Lung (tissue), 12 donors: ENCODE measurements around the gene LRP5. TPM values are rescaled to one million over a fixed set of nuclear protein-coding genes. Genes with fewer than 3 reads are reported as not detected.

Experiments
- ATAC-seq: fragments of 200-7000 bp; cut with Tn5 transposase; one replicate; pipeline ENCODE4 v1.9.1; 2020; ENCODE audit warnings: moderate number of reproducible peaks; ENCODE audit not compliant: insufficient read depth, low FRiP score
- DNase-seq, 3 donors: peaks; one replicate each; pipeline ENCODE4 v3.0.0-alpha.2; 2013 to 2017
- H3K27ac ChIP-seq, 2 donors: one replicate each; pipeline ENCODE4 v1.5.1; 2013; ENCODE audit warnings: mild to moderate bottlenecking in 2 of 2, moderate library complexity in 2 of 2, control low read depth in 1 of 2, inconsistent platforms in 1 of 2, low read depth in 1 of 2, low read length in 1 of 2
- H3K27me3 ChIP-seq, 3 donors: one replicate each; pipeline ENCODE4 v1.5.1; 2013; ENCODE audit warnings: low read length in 2 of 3; ENCODE audit not compliant: control insufficient read depth in 3 of 3, insufficient read depth in 3 of 3
- H3K36me3 ChIP-seq, 4 donors: one replicate each; pipeline ENCODE4 v1.5.1; 2013; ENCODE audit warnings: low read length in 4 of 4, mild to moderate bottlenecking in 1 of 4, moderate library complexity in 1 of 4; ENCODE audit not compliant: control insufficient read depth in 4 of 4, insufficient read depth in 4 of 4
- H3K4me1 ChIP-seq, 5 donors: one replicate each; pipeline ENCODE4 v1.5.1; 2013; ENCODE audit warnings: low read length in 5 of 5, mild to moderate bottlenecking in 2 of 5, moderate library complexity in 1 of 5; ENCODE audit not compliant: control insufficient read depth in 5 of 5, insufficient read depth in 5 of 5
- H3K4me3 ChIP-seq: one replicate; pipeline ENCODE4 v1.5.1; 2013; ENCODE audit warnings: mild to moderate bottlenecking, control low read depth, moderate library complexity
- H3K9ac ChIP-seq, 2 donors: one replicate each; pipeline ENCODE4 v1.5.1; 2013; ENCODE audit warnings: low read length in 2 of 2, control low read depth in 1 of 2; ENCODE audit not compliant: insufficient read depth in 1 of 2
- H3K9me3 ChIP-seq, 4 donors: one replicate each; pipeline ENCODE4 v1.5.1; 2013; ENCODE audit warnings: low read length in 3 of 4, mild to moderate bottlenecking in 1 of 4, moderate library complexity in 1 of 4; ENCODE audit not compliant: control insufficient read depth in 4 of 4, insufficient read depth in 3 of 4
- CTCF ChIP-seq: IDR thresholded peaks from 2 replicates; pipeline ENCODE4 v1.5.1; 2012; ENCODE audit warnings: mild to moderate bottlenecking; ENCODE audit errors: control extremely low read depth, extremely low read depth
- WGBS, 2 donors: extraction: QIAGEN DNeasy Blood & Tissue Kit; methylation state at CpG; one replicate each; pipeline ENCODE4 v1.1.7; 2013; 5-methylcytosine and 5-hydroxymethylcytosine counted together
- polyA plus RNA-seq, 2 donors: library from polyadenylated mRNA; stranded (reverse); fragments of 200-250 nt; gene quantifications; one replicate each; pipeline ENCODE4 v1.2.1, GENCODE V29; 2013
- total RNA-seq, 2 donors: library from RNA; depleted of rRNA in 1 of 2; stranded (reverse); fragments of >200 nt in 1 of 2; gene quantifications; one replicate each; pipeline ENCODE4 v1.2.1, GENCODE V29; 2014 to 2021
- donor health status: control.
- donor health status: control.
- donor health status: Bipolar disorder and iron deficiency.
- donor health status: healthy.
- donor health status: DM: yes; HTN: yes; CAD: no.

LRP5 gene
- total and polyA plus RNA-seq, 4 donors = 33.7 to 76.4 (median 63.2) TPM

- peaks cover 7 to 34% (median 25%) of the 10 kb centered on the region in 5 donors for H3K4me1 ChIP-seq
- no peak for TF ChIP-seq CTCF
- H3K27ac ChIP-seq = peak overlapping the region; percentile 65 to 86
- DNase-seq (peak in 2 of 3 donors; percentile 39 to 50), ATAC-seq (no peak)
- H3K36me3 ChIP-seq = no peaks in the 10 kb centered on the region
- peak overlapping the region; percentile 70 for H3K4me3 ChIP-seq
- no peaks in the 10 kb centered on the region for H3K9me3 ChIP-seq
- 9 to 12% methylated on average over 19 of the region's 19 CpGs for WGBS, 2 donors
- peak overlapping the region; percentile 46 to 70 for H3K9ac ChIP-seq
- H3K27me3 ChIP-seq = no peaks in the 10 kb centered on the region
These were observed 1.3 kb downstream of the LRP5 start for GRCh38 chr11:68313574-68314202.

GRCh38 chr11:68314203-68315170, 2.1 kb downstream of the LRP5 start:
- no peak for TF ChIP-seq CTCF
- DNase-seq (peak; percentile 36 to 64 (median 57)), ATAC-seq (no peak)
- H3K36me3 ChIP-seq = no peaks in the 10 kb centered on the region
- WGBS, 2 donors = 13 to 15% methylated on average over 27 of the region's 27 CpGs
- H3K9ac ChIP-seq = peak overlapping the region; percentile 46 to 70
- H3K27me3 ChIP-seq = no peaks in the 10 kb centered on the region
- H3K9me3 ChIP-seq = no peaks in the 10 kb centered on the region
- peaks cover 7 to 34% (median 25%) of the 10 kb centered on the region in 5 donors for H3K4me1 ChIP-seq
- H3K27ac ChIP-seq = peak overlapping the region; percentile 65 to 86
- H3K4me3 ChIP-seq = peak overlapping the region; percentile 7

- peak; percentile 32 to 45 (median 36) for DNase-seq
- TF ChIP-seq CTCF = no peak
- 62 to 76% methylated on average over 19 of the region's 19 CpGs for WGBS, 2 donors
- no peaks in the 10 kb centered on the region for H3K9me3 ChIP-seq
- no peak for ATAC-seq
- H3K4me1 ChIP-seq = peaks cover 7 to 34% (median 25%) of the 10 kb centered on the region in 5 donors
- peak overlapping the region; percentile 65 to 86 for H3K27ac ChIP-seq
- no peaks in the 10 kb centered on the region for H3K27me3 ChIP-seq
- H3K4me3 ChIP-seq = no peak overlapping the region
- H3K36me3 ChIP-seq = no peaks in the 10 kb centered on the region
- H3K9ac ChIP-seq = peak overlapping the region in 1 of 2 donors; percentile 46
These were observed 3.0 kb downstream of the LRP5 start for GRCh38 chr11:68315171-68315920.
